GM18526 (cell line): ENCODE measurements around the gene EIF5B.

Experiments used
- POLR2A ChIP-seq: IDR thresholded peaks from 3 replicates; pipeline ENCODE4 v1.6.1; 2011; ENCODE audit not compliant: insufficient read length; ENCODE audit errors: extremely low read depth

Gene EIF5B

GRCh38 chr2:99399063-99399462 lies 61.9 kb downstream of the EIF5B start:
- no peak for TF ChIP-seq POLR2A

- TF ChIP-seq POLR2A = no peak
Measured at GRCh38 chr2:99399795-99400194, 62.6 kb downstream of the EIF5B start.

- no peak for TF ChIP-seq POLR2A
Measured at GRCh38 chr2:99401841-99402240, 64.7 kb downstream of the EIF5B start.

GRCh38 chr2:99403084-99403483 lies 65.9 kb downstream of the EIF5B start:
- no peak for TF ChIP-seq POLR2A

GRCh38 chr2:99403524-99403923 lies 66.3 kb downstream of the EIF5B start:
- TF ChIP-seq POLR2A = no peak

- TF ChIP-seq POLR2A = no peak
Measured at GRCh38 chr2:99404039-99404796, 67.0 kb downstream of the EIF5B start.

GRCh38 chr2:99404797-99405669 lies 67.8 kb downstream of the EIF5B start:
- TF ChIP-seq POLR2A = no peak

GRCh38 chr2:99406137-99406536 lies 68.9 kb downstream of the EIF5B start:
- TF ChIP-seq POLR2A = no peak

- no peak for TF ChIP-seq POLR2A
Measured at GRCh38 chr2:99410276-99410675, 73.1 kb downstream of the EIF5B start.

GRCh38 chr2:99414566-99414965 lies 77.4 kb downstream of the EIF5B start:
- no peak for TF ChIP-seq POLR2A

GRCh38 chr2:99417396-99417795 lies 80.2 kb downstream of the EIF5B start:
- TF ChIP-seq POLR2A = no peak

GRCh38 chr2:99420031-99420430 lies 82.8 kb downstream of the EIF5B start:
- TF ChIP-seq POLR2A = no peak

- no peak for TF ChIP-seq POLR2A
Measured at GRCh38 chr2:99420751-99421299, 83.6 kb downstream of the EIF5B start.

GRCh38 chr2:99421469-99421868 lies 84.3 kb downstream of the EIF5B start:
- no peak for TF ChIP-seq POLR2A

GRCh38 chr2:99422599-99422998 lies 85.4 kb downstream of the EIF5B start:
- no peak for TF ChIP-seq POLR2A

GRCh38 chr2:99424371-99424770 lies 87.2 kb downstream of the EIF5B start:
- no peak for TF ChIP-seq POLR2A
